HG03432 (cell line): Measurements from ENCODE around the gene UFSP1.
A peak's percentile ranks its signal among the peaks of the same experiment; 100 is the strongest.

Source experiments
- ATAC-seq: cut with Tn5 transposase; IDR thresholded peaks from one replicate; pipeline ENCODE4 v1.9.1; 2021; ENCODE audit warnings: mild to moderate bottlenecking, moderate library complexity; ENCODE audit not compliant: unreplicated experiment

Gene UFSP1

GRCh38 chr7:100882785-100883526 is 6.6 kb downstream of the UFSP1 start:
- no peak for ATAC-seq

GRCh38 chr7:100882201-100882600 is 7.3 kb downstream of the UFSP1 start:
- no peak for ATAC-seq

- ATAC-seq = no peak
Observed at GRCh38 chr7:100881136-100881535, 8.4 kb downstream of the UFSP1 start.

GRCh38 chr7:100880645-100881044 is 8.9 kb downstream of the UFSP1 start:
- ATAC-seq = no peak

GRCh38 chr7:100879685-100880261 is 9.7 kb downstream of the UFSP1 start:
- ATAC-seq = no peak

- no peak for ATAC-seq
Observed at GRCh38 chr7:100878685-100879084, 10.8 kb downstream of the UFSP1 start.

- ATAC-seq = no peak
Observed at GRCh38 chr7:100878013-100878412, 11.5 kb downstream of the UFSP1 start.

- ATAC-seq = peak; percentile 35
Observed at GRCh38 chr7:100875356-100875751, 14.2 kb downstream of the UFSP1 start.

GRCh38 chr7:100874577-100875355 is 14.7 kb downstream of the UFSP1 start, which contains the start of gene SRRT:
TSS of gene SRRT (plus strand) at chr7:100875103. CDS start at chr7:100875591, 488 bp downstream.
- ATAC-seq = peak; percentile 90

GRCh38 chr7:100874300-100874576 is 15.3 kb downstream of the UFSP1 start:
- no peak for ATAC-seq

- ATAC-seq = no peak
Observed at GRCh38 chr7:100873599-100874299, 15.8 kb downstream of the UFSP1 start.

GRCh38 chr7:100867776-100868485 is 21.6 kb downstream of the UFSP1 start:
- peak; percentile 10 for ATAC-seq

- peak; percentile 43 for ATAC-seq
Observed at GRCh38 chr7:100867040-100867775, 22.3 kb downstream of the UFSP1 start, which contains the start of gene TRIP6. TSS of gene TRIP6 (plus strand) at chr7:100867387. CDS start at chr7:100867498, 111 bp downstream.

GRCh38 chr7:100866729-100867039 is 22.8 kb downstream of the UFSP1 start:
- ATAC-seq = no peak

GRCh38 chr7:100865938-100866728 is 23.4 kb downstream of the UFSP1 start:
- no peak for ATAC-seq

GRCh38 chr7:100865372-100865911 is 24.1 kb downstream of the UFSP1 start:
- ATAC-seq = no peak

- no peak for ATAC-seq
Observed at GRCh38 chr7:100864263-100864845, 25.2 kb downstream of the UFSP1 start.

GRCh38 chr7:100863406-100863950 is 26.0 kb downstream of the UFSP1 start:
- ATAC-seq = no peak
